Measurements from ENCODE around the gene DGKG.

The DGKG gene

DNA sequence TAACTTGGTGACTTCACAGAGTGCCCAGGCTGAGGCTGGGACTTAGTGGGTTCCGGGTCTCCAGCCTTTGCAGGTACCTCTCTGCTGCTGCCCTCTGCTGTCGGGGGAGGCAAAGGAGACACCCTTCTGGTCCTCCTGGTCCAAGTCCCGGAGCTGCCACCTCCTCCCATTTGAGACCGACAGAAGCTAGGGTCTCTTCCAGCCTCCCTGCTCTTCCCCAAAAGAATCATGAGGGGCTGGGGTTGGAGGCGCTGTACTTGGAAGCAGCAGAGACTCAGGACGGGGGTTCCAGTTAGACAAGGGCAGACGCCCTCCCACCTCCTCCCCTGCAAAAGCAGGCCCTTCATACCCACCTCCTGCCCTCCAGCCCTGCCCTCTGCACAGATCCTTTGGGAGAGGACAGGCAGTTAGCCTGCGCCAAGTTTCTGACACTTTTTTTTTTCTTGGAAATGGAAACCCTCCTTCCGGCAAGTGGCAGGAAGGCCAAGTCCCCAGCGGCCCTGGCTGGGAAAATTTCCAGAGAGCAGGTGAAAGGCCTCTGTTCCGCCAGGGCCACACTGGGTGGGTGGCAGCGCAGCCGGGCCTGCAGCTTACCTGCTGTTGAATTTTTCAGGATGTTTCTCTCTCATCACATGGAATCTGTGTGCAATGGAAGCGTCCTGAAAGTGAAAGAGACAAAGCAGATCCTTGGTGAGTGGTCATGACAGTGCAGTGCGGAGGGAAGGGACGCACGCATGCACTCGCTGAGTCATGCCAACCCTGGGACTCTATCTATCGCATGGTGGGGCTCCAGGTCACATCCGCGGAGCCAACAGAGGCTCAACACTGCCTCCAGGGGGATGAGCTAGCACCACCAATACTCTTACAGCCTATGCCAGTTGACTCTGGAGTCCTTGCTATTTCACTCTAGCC, 119.9 kb downstream of the DGKG start:
- peak; percentile 95 for DNase-seq (ENCODE audit: low spot score)

GRCh38 chr3:186239321-186239720, 122.7 kb downstream of the DGKG start:
- no peak for DNase-seq (ENCODE audit: low spot score)

DNA sequence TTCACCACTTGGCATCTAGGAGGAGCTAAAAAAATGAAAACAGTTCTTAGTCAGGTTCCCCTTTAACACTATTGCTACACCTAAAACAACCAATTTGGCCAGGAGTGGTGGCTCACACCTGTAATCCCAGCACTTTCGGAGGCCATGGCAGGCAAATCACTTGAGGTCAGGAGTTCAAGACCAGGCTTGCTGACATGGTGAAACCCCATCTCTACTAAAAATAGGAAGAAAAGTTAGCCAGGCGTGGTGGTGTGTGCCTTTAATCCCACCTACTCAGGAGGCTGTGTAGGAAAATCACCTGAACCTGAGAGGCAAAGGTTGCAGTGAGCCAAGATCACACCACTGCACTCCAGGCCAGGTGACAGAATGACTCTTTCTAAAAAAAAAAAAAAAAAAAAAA, 124.1 kb downstream of the DGKG start:
- no peak for DNase-seq (ENCODE audit: low spot score)

DNA sequence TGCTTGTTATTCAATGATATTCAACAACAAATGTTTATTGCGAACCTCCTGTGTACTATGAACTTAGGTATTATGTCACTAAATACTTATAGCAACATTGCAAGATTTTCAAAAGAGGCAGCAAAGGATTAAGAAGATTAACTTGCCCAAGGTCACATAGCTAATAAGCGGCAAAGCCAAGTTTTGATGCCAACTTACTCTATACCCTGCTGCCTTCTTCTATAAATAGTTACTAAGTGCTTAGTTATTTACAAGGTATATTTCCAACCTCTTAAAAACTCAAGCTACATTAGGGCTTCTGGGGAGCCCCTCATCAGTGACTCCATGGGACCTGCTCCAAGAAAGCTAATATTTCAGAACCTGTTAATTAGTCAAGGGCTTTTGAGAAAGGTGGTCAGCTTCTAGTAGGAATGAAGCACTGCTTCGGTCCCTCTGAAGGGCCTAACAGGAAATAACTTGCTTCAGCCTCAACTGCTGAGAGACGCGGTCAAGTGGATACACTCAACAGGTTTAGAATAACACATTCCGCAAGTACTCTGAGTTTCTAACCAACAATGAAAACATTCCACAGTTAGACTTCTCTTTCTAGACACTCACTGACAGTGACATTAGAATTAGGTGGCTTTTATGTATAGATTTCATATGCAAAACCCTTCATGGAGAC, 125.5 kb downstream of the DGKG start:
- no peak for DNase-seq (ENCODE audit: low spot score)

DNA sequence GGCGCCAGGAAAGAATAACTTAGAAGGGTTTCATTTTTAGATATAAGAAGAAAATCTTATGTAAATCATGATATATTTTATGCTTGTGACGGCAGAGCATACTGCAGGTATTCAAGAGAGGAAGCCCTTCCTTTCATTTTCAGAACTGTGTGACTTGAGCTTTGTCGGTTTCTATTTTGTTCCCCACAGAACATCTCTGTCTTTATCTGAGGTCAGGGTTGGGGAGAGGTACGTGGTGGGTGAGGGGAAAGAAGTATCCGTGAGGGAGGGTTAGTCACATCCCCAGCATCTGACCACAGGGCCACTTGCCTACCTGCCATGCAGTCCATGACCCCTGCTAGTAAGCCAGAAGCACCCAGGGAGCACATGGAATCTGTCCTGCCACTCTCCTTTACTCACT, 126.5 kb downstream of the DGKG start:
- DNase-seq (ENCODE audit: low spot score) = no peak

- no peak for DNase-seq (ENCODE audit: low spot score)
These were observed 127.9 kb downstream of the DGKG start for GRCh38 chr3:186234152-186234551.

- DNase-seq (ENCODE audit: low spot score) = no peak
These were observed 135.6 kb downstream of the DGKG start for GRCh38 chr3:186226482-186226881.

DNA sequence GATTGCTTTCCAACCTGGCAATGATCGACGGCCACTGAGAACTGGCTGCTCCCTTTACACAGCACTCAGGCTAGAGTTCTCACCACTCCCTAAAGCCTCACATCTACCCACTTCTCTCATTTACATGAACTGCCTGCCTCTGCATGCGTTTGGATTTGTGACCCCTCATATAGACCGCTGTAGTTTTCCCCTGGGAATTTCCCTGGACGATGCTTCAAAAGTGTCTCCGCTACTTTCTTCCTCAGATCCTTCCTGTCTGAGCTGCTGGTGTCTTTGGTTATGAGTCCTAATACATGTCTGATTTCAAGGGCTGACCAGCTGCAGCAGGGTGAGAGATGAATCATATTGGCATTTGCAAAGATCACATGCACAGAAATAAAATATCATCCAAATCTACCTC, 136.4 kb downstream of the DGKG start:
- no peak for DNase-seq (ENCODE audit: low spot score)

- no peak for DNase-seq (ENCODE audit: low spot score)
These were observed 137.9 kb downstream of the DGKG start for GRCh38 chr3:186224041-186224610.

GRCh38 chr3:186223476-186223875, 138.6 kb downstream of the DGKG start:
- DNase-seq (ENCODE audit: low spot score) = no peak

DNA sequence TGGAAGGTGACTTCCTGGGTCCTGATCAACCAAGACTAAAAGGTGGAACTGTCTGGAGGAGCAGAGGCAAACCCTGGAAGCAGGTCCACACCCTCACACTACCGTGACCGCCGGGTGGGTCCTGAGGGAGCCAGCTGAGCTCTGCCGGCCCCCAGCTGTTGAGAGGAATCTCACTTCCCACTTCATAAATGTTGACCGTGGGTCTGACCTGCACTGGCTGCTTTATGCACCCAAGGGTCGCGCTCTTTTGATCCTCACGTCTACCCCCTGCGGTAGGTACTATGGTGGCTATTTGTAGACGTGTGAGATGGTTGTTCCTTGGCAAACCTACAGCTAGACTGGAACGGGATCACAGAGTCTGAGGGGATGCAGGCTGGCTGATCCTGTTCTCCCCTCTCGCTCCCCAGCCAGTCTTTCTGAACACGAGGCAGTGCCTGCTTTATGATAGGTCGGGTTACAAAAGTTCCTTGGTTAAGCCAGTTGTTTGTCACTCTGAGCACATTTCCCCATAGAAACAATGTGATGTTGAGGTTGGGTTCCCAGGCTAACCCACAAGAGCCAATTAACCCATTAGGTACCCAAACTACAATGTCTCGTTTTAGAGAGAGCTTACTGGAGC, 140.2 kb downstream of the DGKG start:
- DNase-seq (ENCODE audit: low spot score) = no peak

- no peak for DNase-seq (ENCODE audit: low spot score)
These were observed 141.0 kb downstream of the DGKG start for GRCh38 chr3:186220911-186221645.

- DNase-seq (ENCODE audit: low spot score) = no peak
These were observed 141.7 kb downstream of the DGKG start for GRCh38 chr3:186220365-186220764.

DNA sequence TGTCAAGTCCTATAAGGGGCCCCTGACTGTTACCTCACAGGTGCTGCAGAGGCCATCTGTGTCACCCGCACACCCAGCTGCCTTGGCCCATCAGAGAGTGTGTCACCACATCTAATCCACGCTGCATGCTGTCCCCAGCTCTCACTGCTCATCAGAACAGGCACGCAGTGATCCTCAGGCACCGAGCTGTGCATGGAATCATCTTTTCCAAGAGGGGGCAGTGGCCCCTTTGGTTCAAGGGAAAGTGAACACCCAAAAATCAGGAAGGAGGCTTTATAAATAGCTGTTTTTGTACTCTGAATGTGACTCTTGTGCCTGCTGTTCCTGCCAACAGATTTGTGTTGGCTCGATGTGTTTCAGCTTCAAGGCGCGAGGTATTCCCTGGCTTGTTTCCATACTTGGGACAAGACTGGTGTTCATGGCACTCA, 142.8 kb downstream of the DGKG start:
- no peak for DNase-seq (ENCODE audit: low spot score)

DNA sequence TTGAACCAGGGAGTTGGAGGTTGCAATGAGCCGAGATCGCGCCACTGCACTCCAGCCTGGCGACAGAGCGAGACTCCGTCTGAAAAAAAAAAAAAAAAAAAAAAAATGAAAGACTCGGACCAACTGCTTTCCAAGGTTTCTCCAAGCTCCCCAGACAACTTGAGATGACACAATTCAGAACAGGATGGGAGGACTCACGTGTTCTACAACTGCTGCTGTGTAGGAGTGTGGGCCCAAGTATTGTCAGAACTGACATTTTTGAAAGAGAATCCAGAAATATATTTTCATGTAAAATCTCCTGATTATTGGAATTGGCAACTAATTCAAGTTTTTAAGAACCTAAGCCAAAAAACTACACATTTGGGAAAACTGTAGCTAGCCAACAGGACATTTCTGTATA, 143.6 kb downstream of the DGKG start:
- DNase-seq (ENCODE audit: low spot score) = no peak

DNA sequence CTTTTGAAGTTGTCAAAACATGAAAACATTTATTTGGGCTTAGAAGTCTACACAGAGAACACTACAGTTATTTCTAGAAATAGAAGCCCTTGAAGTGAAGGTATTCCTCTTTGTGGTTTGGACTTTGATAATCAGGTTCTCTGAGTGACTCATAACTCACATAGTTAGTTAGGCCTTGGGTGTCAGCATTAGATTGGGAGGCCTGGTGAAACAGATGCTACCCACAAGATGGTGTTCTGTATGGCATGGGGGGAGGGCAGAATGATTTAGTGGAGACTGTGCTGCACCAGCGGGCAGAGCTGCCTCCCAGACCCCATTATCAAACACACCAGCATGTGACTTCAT, 144.2 kb downstream of the DGKG start:
- no peak for DNase-seq (ENCODE audit: low spot score)

DNA sequence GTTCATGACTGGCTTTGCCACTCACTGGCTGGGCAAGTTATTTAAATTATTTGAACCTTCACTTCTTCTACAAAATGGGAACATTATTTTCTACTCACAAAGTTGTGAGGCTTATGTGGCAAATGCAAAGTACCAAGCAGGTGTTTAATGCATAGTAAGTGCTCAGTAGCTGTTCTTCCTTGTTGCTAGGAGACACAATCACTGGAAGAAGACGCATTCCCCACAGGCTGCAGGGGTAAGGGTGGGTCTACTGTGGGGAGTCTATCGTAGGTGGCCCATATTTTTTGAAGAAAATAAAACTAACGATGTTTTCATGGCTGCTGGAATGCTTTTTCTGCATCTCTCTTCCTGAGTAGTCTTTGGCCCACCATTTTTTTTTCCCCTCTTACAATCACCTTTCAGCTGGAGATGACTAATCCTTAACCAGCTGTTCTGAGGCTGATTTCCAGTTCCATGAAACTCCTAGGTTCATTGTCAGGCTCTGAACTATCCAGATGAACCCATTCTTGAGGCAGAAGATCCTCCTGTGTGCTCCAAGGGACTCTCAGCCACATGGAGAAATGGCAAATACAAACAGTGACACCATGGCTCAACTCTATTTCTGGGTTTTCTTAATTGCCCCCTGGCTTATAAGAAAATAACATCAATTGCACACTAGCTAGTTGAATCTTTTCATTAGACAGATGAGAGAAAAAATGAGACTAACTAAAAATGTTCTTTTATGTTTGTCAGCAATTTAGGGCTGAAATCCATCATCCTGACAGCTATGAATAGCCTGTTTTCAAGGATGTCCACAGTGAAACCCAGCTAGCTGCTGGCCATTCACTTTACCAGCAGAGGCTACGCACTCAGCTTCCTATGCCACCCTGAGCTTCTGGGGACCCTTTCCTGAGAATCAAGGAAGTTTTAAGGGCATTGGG, 144.9 kb downstream of the DGKG start:
- no peak for DNase-seq (ENCODE audit: low spot score)

GRCh38 chr3:186214670-186215069, 147.4 kb downstream of the DGKG start:
- DNase-seq (ENCODE audit: low spot score) = no peak

DNA sequence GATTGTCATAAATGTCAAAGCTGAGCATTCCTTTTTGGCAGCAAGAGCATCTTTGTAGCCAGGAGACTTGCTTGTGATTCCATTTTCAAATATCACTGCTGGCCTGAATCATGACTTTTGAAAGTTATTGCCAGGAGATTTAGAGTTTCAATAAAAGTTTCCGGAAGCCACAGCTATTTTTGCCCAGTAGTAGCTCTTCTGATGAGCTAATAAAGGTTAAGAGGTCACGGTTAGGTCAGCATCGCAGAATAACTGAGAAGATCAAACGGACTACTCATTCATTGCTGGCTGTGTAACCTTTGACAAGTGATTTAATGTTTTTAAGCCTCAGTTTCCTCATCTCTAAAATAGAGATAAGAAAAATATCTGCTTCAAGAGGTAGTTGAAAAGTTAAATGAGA, 148.1 kb downstream of the DGKG start:
- DNase-seq (ENCODE audit: low spot score) = peak; percentile 21

GRCh38 chr3:186212611-186213010, 149.4 kb downstream of the DGKG start:
- DNase-seq (ENCODE audit: low spot score) = no peak
